Keratinocyte (primary cell): ENCODE measurements around the gene ZNF646. TPM values are rescaled to one million over a fixed set of nuclear protein-coding genes. Genes with fewer than 3 reads are reported as not detected.

ENCODE experiments used
- DNase-seq: peaks from one replicate; pipeline ENCODE4 v3.0.0-alpha.2; 2011; ENCODE audit warnings: low read depth, missing footprints, low spot score
- FAIRE-seq: peaks from 2 replicates; lab custom pipeline; 2011; peaks lifted over from hg19 to GRCh38; lab: Jason Lieb, UNC
- H2AFZ ChIP-seq: 2 replicates; pipeline ENCODE4 v1.6.0; 2012; ENCODE audit warnings: low read length, control low read depth, inconsistent platforms; ENCODE audit not compliant: control insufficient read depth
- H3K27ac ChIP-seq: 2 replicates; pipeline ENCODE4 v1.5.1; 2011; ENCODE audit warnings: low read length; ENCODE audit not compliant: control insufficient read depth, insufficient read depth
- H3K27me3 ChIP-seq: 3 replicates; pipeline ENCODE4 v1.6.0; 2011; ENCODE audit warnings: low read length; ENCODE audit not compliant: control insufficient read depth, insufficient read depth; ENCODE audit errors: extremely low read depth
- H3K36me3 ChIP-seq, 2 experiments: 2 replicates in 1 of 2; 3 replicates in 1 of 2; pipeline ENCODE4 v1.5.1; 2011; ENCODE audit warnings: low read length in 2 of 2, mild to moderate bottlenecking in 1 of 2; ENCODE audit not compliant: control insufficient read depth in 2 of 2, insufficient read depth in 2 of 2; ENCODE audit errors: extremely low read depth in 1 of 2
- H3K4me1 ChIP-seq: 3 replicates; pipeline ENCODE4 v1.5.1; 2011; ENCODE audit warnings: low read length; ENCODE audit not compliant: control insufficient read depth, insufficient read depth; ENCODE audit errors: extremely low read depth
- H3K4me2 ChIP-seq: 3 replicates; pipeline ENCODE4 v1.6.0; 2011; ENCODE audit warnings: low read depth, low read length; ENCODE audit not compliant: control insufficient read depth, insufficient read depth; ENCODE audit errors: extremely low read depth
- H3K4me3 ChIP-seq, 3 experiments: fragments of 200-600 bp in 1 of 3; sonication (generic) in 1 of 3; 2 replicates in 2 of 3; 3 replicates in 1 of 3; pipeline ENCODE4 v1.5.1; 2011 to 2016; ENCODE audit warnings: low read length in 3 of 3, mild to moderate bottlenecking in 3 of 3, control low read depth in 2 of 3, inconsistent platforms in 1 of 3, low read depth in 1 of 3, mixed read lengths in 1 of 3, mixed run types in 1 of 3, moderate library complexity in 1 of 3; ENCODE audit not compliant: control insufficient read depth in 2 of 3, insufficient read depth in 2 of 3; ENCODE audit errors: extremely low read depth in 1 of 3
- H3K79me2 ChIP-seq: 2 replicates; pipeline ENCODE4 v1.6.0; 2012; ENCODE audit warnings: low read length; ENCODE audit not compliant: control insufficient read depth, insufficient read depth
- H3K9ac ChIP-seq: 3 replicates; pipeline ENCODE4 v1.6.0; 2011; ENCODE audit warnings: low read length; ENCODE audit not compliant: control insufficient read depth, insufficient read depth; ENCODE audit errors: extremely low read depth
- H3K9me1 ChIP-seq: 3 replicates; pipeline ENCODE4 v1.6.0; 2011; ENCODE audit warnings: low read length; ENCODE audit not compliant: control insufficient read depth, insufficient read depth; ENCODE audit errors: extremely low read depth
- H3K9me3 ChIP-seq: 2 replicates; pipeline ENCODE4 v1.5.1; 2012; ENCODE audit warnings: low read depth, low read length; ENCODE audit not compliant: control insufficient read depth
- H4K20me1 ChIP-seq: 3 replicates; pipeline ENCODE4 v1.6.0; 2011; ENCODE audit warnings: low read length; ENCODE audit not compliant: control insufficient read depth, insufficient read depth; ENCODE audit errors: extremely low read depth
- CTCF ChIP-seq, 3 experiments: IDR thresholded peaks in 1 of 3; conservative IDR thresholded peaks in 1 of 3; optimal IDR thresholded peaks in 1 of 3; 2 replicates in 2 of 3; 3 replicates in 1 of 3; pipeline versions ENCODE3 to v1.5.1; 2011; ENCODE audit warnings: low read length in 3 of 3, mild to moderate bottlenecking in 3 of 3, moderate library complexity in 2 of 3, control low read depth in 1 of 3, inconsistent platforms in 1 of 3; ENCODE audit not compliant: insufficient read depth in 2 of 3; ENCODE audit errors: extremely low read depth in 1 of 3
- EZH2 ChIP-seq: IDR thresholded peaks from one replicate; pipeline ENCODE4 v1.6.1; 2012; ENCODE audit warnings: inconsistent platforms, mild to moderate bottlenecking, low read length, moderate library complexity
- dilution Hi-C: fragments of 300-500 bp; cut with MboI; formaldehyde crosslinking; loops from one replicate; pipeline ENCODE4 v1.7.0; 2020; ENCODE audit warnings: low sequenced_read_pairs; ENCODE audit not compliant: extremely low pct_ligation_motif_present
- polyA minus RNA-seq, 3 experiments: library from RNA; depleted of rRNA, polyadenylated mRNA; stranded (reverse); fragments of >200 nt; gene quantifications; 1 replicate in 1 of 3; 2 replicates in 1 of 3; 3 replicates in 1 of 3; pipeline ENCODE4 v1.2.3, GENCODE V29; 2011
- polyA plus RNA-seq, 5 experiments: library from polyadenylated mRNA; depleted of rRNA in 3 of 5; stranded (reverse) in 3 of 5; stranded (forward) in 1 of 5; unstranded in 1 of 5; fragments of >200 nt; gene quantifications; 1 replicate in 1 of 5; 2 replicates in 3 of 5; 3 replicates in 1 of 5; pipeline versions ENCODE4 v1.2.1 to v1.2.3, GENCODE V29; 2011 to 2012; ENCODE audit warnings: missing spikeins in 2 of 5, low read depth in 1 of 5, low replicate concordance in 1 of 5

ZNF646 gene
- polyA plus RNA-seq, result 2.5 to 4.3 TPM (median 2.7 TPM) in 3 replicates
- 2.2 TPM for polyA plus RNA-seq (2011; ENCODE audit: low read depth)
- polyA plus RNA-seq (2011; cell fraction: cytosol; rRNA removed), result 1.6 and 2.7 TPM in 2 replicates
- polyA plus RNA-seq (2011; cell fraction: nucleus; rRNA removed), result 10.6 and 15.0 TPM in 2 replicates
- polyA plus RNA-seq (2012; ENCODE audit: low replicate concordance), result 4.9 and 5.4 TPM in 2 replicates
- 5.8 to 38.2 TPM (median 8.7 TPM) in 3 replicates for polyA minus RNA-seq
- 6.5 TPM for polyA minus RNA-seq (2011; cell fraction: cytosol; rRNA and poly(A)+ RNA removed)
- 16.4 and 18.3 TPM in 2 replicates for polyA minus RNA-seq (2011; cell fraction: nucleus; rRNA and poly(A)+ RNA removed)

- Histone ChIP-seq H2AFZ (peak within 1 kb of the TSS; percentile 78), H3K9ac (peak within 1 kb of the TSS; percentile 92), H3K9me1 (no peaks in the 10 kb centered on the region), H3K4me1 (peaks cover 11% of the 10 kb centered on the region), H3K9me3 (no peaks in the 10 kb centered on the region), H3K79me2 (peaks cover 73% of the 10 kb centered on the region), H3K36me3 (peaks cover 10 to 15% of the 10 kb centered on the region in 2 experiments), H3K4me2 (peak within 1 kb of the TSS; percentile 81), H4K20me1 (no peaks in the 10 kb centered on the region), H3K27me3 (no peaks in the 10 kb centered on the region), H3K4me3 (peak within 1 kb of the TSS; percentile 82 to 94 (median 91)), H3K27ac (peak within 1 kb of the TSS; percentile 84)
- FAIRE-seq (peak; percentile 84), DNase-seq (peak; percentile 90)
- dilution Hi-C loops, result no loop called here
- TF ChIP-seq EZH2 (no peak), CTCF (optimal IDR thresholded peaks at IDR 0.05 in 1 of 3, IDR thresholded peaks at IDR 0.05 in 1 of 3, conservative IDR thresholded peaks at IDR 0.05 in 1 of 3; ENCODE audit: extremely low read depth in 1 of 3, insufficient read depth in 2 of 3, low read length in 3 of 3) (no peak)
Observed at GRCh38 chr16:31073970-31074813, at the start of gene ZNF646, which contains the start of gene ZNF668. ZNF646 (plus strand) TSS chr16:31074422; CDS start chr16:31076325, 1,903 bp downstream. ZNF668 (minus strand) TSS chr16:31074240; CDS start chr16:31064459, 9,781 bp downstream.

- no peak overlapping the region for H2AFZ ChIP-seq
- no peak overlapping the region for H3K9ac ChIP-seq
- no peaks in the 10 kb centered on the region for H3K9me3 ChIP-seq
- no peaks in the 10 kb centered on the region for H3K27me3 ChIP-seq
- no peaks in the 10 kb centered on the region for H4K20me1 ChIP-seq
- H3K79me2 ChIP-seq, result no peaks in the 10 kb centered on the region
- H3K27ac ChIP-seq, result no peak overlapping the region
- no peaks in the 10 kb centered on the region for H3K36me3 ChIP-seq
- TF ChIP-seq CTCF (optimal IDR thresholded peaks at IDR 0.05 in 1 of 3, IDR thresholded peaks at IDR 0.05 in 1 of 3, conservative IDR thresholded peaks at IDR 0.05 in 1 of 3; ENCODE audit: extremely low read depth in 1 of 3, insufficient read depth in 2 of 3, low read length in 3 of 3) (no peak), EZH2 (no peak)
- no peaks in the 10 kb centered on the region for H3K4me1 ChIP-seq
- dilution Hi-C loops, result no loop called here
- FAIRE-seq, result no peak
- H3K4me2 ChIP-seq, result no peak overlapping the region
- no peaks in the 10 kb centered on the region for H3K9me1 ChIP-seq
- no peak for DNase-seq
- no peak overlapping the region for H3K4me3 ChIP-seq
Observed at GRCh38 chr16:31025339-31025738, 48.9 kb upstream of the ZNF646 start.
